ENCODE data around the gene PRR30. TPM values are rescaled to one million over a fixed set of nuclear protein-coding genes. Genes with fewer than 3 reads are reported as not detected.

Gene PRR30
- polyA plus RNA-seq, 1 of the 3 experiments (the other 2 are of a cell fraction): not detected

GRCh38 chr2:27093430-27094352 lies 45.5 kb downstream of the PRR30 start:
- Histone ChIP-seq H3K4me3 (ENCODE audit: low read depth in 2 of 2, low read length in 1 of 2) (no peak overlapping the region), H2AFZ (ENCODE audit: low read depth) (no peak overlapping the region), H3F3A (replicated peaks; ENCODE audit: insufficient read depth) (no peaks in the 10 kb centered on the region), H4K20me1 (ENCODE audit: insufficient read depth) (no peaks in the 10 kb centered on the region), H3K9me3 (no peaks in the 10 kb centered on the region), H3K9ac (no peak overlapping the region), H3K9me2 (no peaks in the 10 kb centered on the region), H3K79me2 (ENCODE audit: insufficient read depth) (no peaks in the 10 kb centered on the region), H3K4me2 (no peak overlapping the region), H3K27ac (ENCODE audit: low read depth in 2 of 2, low read length in 1 of 2) (no peak overlapping the region), H3K27me3 (ENCODE audit: insufficient read depth) (no peaks in the 10 kb centered on the region), H3K4me1 (ENCODE audit: control insufficient read depth in 1 of 2, insufficient read depth in 2 of 2, low read depth in 1 of 2, low read length in 1 of 2) (peaks cover 4 to 28% of the 10 kb centered on the region in 2 experiments; a peak in 2 of 4 replicates), H3K36me3 (replicated peaks in 1 of 2; ENCODE audit: control insufficient read depth in 1 of 2, insufficient read depth in 2 of 2, low read length in 1 of 2) (no peaks in the 10 kb centered on the region)
- DNase-seq: no peak
- CTCF ChIA-PET: interaction anchor here (0.8 to 5.1 kb wide), 13 partner anchors 15 to 209 kb away, joined by 3 to 32 read pairs (median 4); partner anchors contain the start of genes CGREF1, EMILIN1 and TRIM54
- TF ChIP-seq TCF12 (IDR thresholded peaks at IDR 0.05) (no peak), RXRA (IDR thresholded peaks at IDR 0.05; ENCODE audit: borderline replicate concordance, low read depth) (no peak), FOSL2 (IDR thresholded peaks at IDR 0.05; ENCODE audit: borderline replicate concordance, low read depth) (no peak), TEAD4 (IDR thresholded peaks at IDR 0.05; ENCODE audit: borderline replicate concordance, insufficient read depth) (no peak), EZH2phosphoT487 (IDR thresholded peaks at IDR 0.05; ENCODE audit: borderline replicate concordance, low read depth) (no peak), NFIC (IDR thresholded peaks at IDR 0.05; ENCODE audit: borderline replicate concordance) (no peak), PBX3 (IDR thresholded peaks at IDR 0.05) (no peak), USF2 (IDR thresholded peaks at IDR 0.05; ENCODE audit: borderline replicate concordance, low read depth, low read length) (no peak), USF1 (IDR thresholded peaks at IDR 0.05; ENCODE audit: borderline replicate concordance, low read depth) (no peak), RFX5 (IDR thresholded peaks at IDR 0.05; ENCODE audit: low read length) (no peak), RCOR1 (IDR thresholded peaks at IDR 0.05; ENCODE audit: low read length) (no peak), REST (IDR thresholded peaks at IDR 0.05; ENCODE audit: low read depth, low read length) (no peak), JUND (IDR thresholded peaks at IDR 0.05) (no peak), CHD2 (IDR thresholded peaks at IDR 0.05; ENCODE audit: low read length, partially characterized antibody) (no peak), ZBTB33 (IDR thresholded peaks at IDR 0.05; ENCODE audit: borderline replicate concordance, low read depth) (no peak), YY1 (IDR thresholded peaks at IDR 0.05; ENCODE audit: low read depth) (no peak), TAF1 (IDR thresholded peaks at IDR 0.05; ENCODE audit: borderline replicate concordance, low read depth, low read length) (no peak), FOXM1 (IDR thresholded peaks at IDR 0.05; ENCODE audit: low read depth) (no peak), NRF1 (IDR thresholded peaks at IDR 0.05; ENCODE audit: low read depth, low read length) (no peak)
- WGBS (ENCODE audit: low lambda C conversion rate): 90% methylated on average over 6 of the region's 6 CpGs
- POLR2A ChIA-PET: interaction anchor here (1.4 kb wide), 1 partner anchor 30 kb away, joined by 3 read pairs; the partner anchor contains the start of gene ABHD1

All from SK-N-SH (cell line).